HepG2 (cell line): ENCODE results near the gene LRR1. TPM values are rescaled to one million over a fixed set of nuclear protein-coding genes. Genes with fewer than 3 reads are reported as not detected.

Experiments used
- ASH2L ChIP-seq: fragments of 300-600, 200-600 bp; sonication (generic); IDR thresholded peaks from 2 replicates; pipeline ENCODE4 v1.7.0; 2017; ENCODE audit warnings: low read depth, mild to moderate bottlenecking, moderate library complexity, mixed read lengths, low read length; ENCODE audit not compliant: insufficient read length
- CBX5 ChIP-seq: sonication (generic); formaldehyde crosslinking; IDR thresholded peaks from 2 replicates; pipeline ENCODE4 v1.4.0; 2020; ENCODE audit warnings: missing genetic modification reagents, borderline replicate concordance
- FOXK2 ChIP-seq: fragments of 450-650 bp; IDR thresholded peaks from 2 replicates; pipeline ENCODE4 v1.6.1; 2016
- FOXM1 ChIP-seq: sonication (generic); formaldehyde crosslinking; IDR thresholded peaks from 2 replicates; pipeline ENCODE4 v1.5.0; 2020; ENCODE audit warnings: missing genetic modification reagents
- KLF15 ChIP-seq: sonication (generic); formaldehyde crosslinking; IDR thresholded peaks from 2 replicates; pipeline ENCODE4 v1.8.1; 2023; ENCODE audit warnings: borderline replicate concordance, mild to moderate bottlenecking, inconsistent platforms, missing genetic modification reagents, mixed read lengths
- PPARG ChIP-seq: conservative IDR thresholded peaks from 2 replicates; pipeline ENCODE4 v1.6.1; 2016; ENCODE audit warnings: missing biosample characterization, missing genetic modification reagents
- RARA ChIP-seq: IDR thresholded peaks from 2 replicates; pipeline ENCODE4 v1.6.1; 2016; ENCODE audit warnings: missing genetic modification reagents, missing compliant biosample characterization
- SNAPC2 ChIP-seq: sonication (generic); formaldehyde crosslinking; IDR thresholded peaks from 2 replicates; pipeline ENCODE4 v1.8.1; 2022; ENCODE audit warnings: mild to moderate bottlenecking, missing genetic modification reagents
- ZC3H13 ChIP-seq: sonication (generic); formaldehyde crosslinking; IDR thresholded peaks from 2 replicates; pipeline ENCODE4 v1.8.1; 2023; ENCODE audit warnings: mild to moderate bottlenecking, missing genetic modification reagents, moderate library complexity
- ZMAT3 ChIP-seq: sonication (generic); formaldehyde crosslinking; conservative IDR thresholded peaks from 2 replicates; pipeline ENCODE4 v1.7.0; 2021; ENCODE audit warnings: missing genetic modification reagents
- ZNF136 ChIP-seq: sonication (generic); formaldehyde crosslinking; IDR thresholded peaks from 2 replicates; pipeline ENCODE4 v1.8.1; 2022; ENCODE audit warnings: low read depth, mild to moderate bottlenecking, moderate library complexity, missing genetic modification reagents
- ZNF160 ChIP-seq: sonication (generic); formaldehyde crosslinking; IDR thresholded peaks from 2 replicates; pipeline ENCODE4 v1.8.0; 2022; ENCODE audit warnings: mild to moderate bottlenecking, inconsistent platforms, missing genetic modification reagents
- ZNF644 ChIP-seq: IDR thresholded peaks from 2 replicates; pipeline ENCODE4 v1.6.1; 2016; ENCODE audit warnings: low read depth
- ZNF776 ChIP-seq: sonication (generic); formaldehyde crosslinking; IDR thresholded peaks from 2 replicates; pipeline ENCODE4 v1.4.0; 2020; ENCODE audit warnings: mild to moderate bottlenecking, missing genetic modification reagents
- ZNF777 ChIP-seq: sonication (generic); formaldehyde crosslinking; IDR thresholded peaks from 2 replicates; pipeline ENCODE4 v1.4.0; 2020; ENCODE audit warnings: missing genetic modification reagents
- ZSCAN20 ChIP-seq: sonication (generic); formaldehyde crosslinking; IDR thresholded peaks from 2 replicates; pipeline ENCODE4 v1.4.0; 2020; ENCODE audit warnings: missing genetic modification reagents, mild to moderate bottlenecking, borderline replicate concordance
- polyA plus RNA-seq, 8 experiments: library from polyadenylated mRNA; depleted of rRNA in 3 of 8; stranded (reverse) in 7 of 8; unstranded in 1 of 8; fragments of >200 nt; fragmentation: Illumina TruSeq in 4 of 8; extraction: Trizol in 4 of 8; gene quantifications; 2 replicates each; pipeline versions ENCODE4 v1.2.1 to v1.2.3, GENCODE V29; 2011 to 2016; ENCODE audit warnings: low read depth in 4 of 8, missing spikeins in 1 of 8, mixed read lengths in 1 of 8; ENCODE audit not compliant: insufficient read depth in 1 of 8
- total RNA-seq, 5 experiments: library from RNA; depleted of rRNA; stranded (reverse); fragments of >200 nt; fragmentation: Illumina TruSeq; extraction: Trizol; gene quantifications; 2 replicates each; pipeline ENCODE4 v1.2.3, GENCODE V29; 2016; ENCODE audit warnings: low read depth in 1 of 5
- TF ChIP-seq, protein P1 (sequence below): sonication (generic); formaldehyde crosslinking; IDR thresholded peaks from 2 replicates; pipeline ENCODE4 v1.5.0; 2020; ENCODE audit warnings: mild to moderate bottlenecking, low read depth, missing genetic modification reagents, borderline replicate concordance
- TF ChIP-seq, protein P2 (sequence below): sonication (generic); formaldehyde crosslinking; conservative IDR thresholded peaks from 2 replicates; pipeline ENCODE4 v1.4.0; 2020; ENCODE audit warnings: missing genetic modification reagents
- TF ChIP-seq, protein P3 (sequence below): sonication (generic); formaldehyde crosslinking; IDR thresholded peaks from 2 replicates; pipeline ENCODE4 v1.4.0; 2020; ENCODE audit warnings: missing genetic modification reagents, borderline replicate concordance
- TF ChIP-seq, protein P4 (sequence below): sonication (generic); formaldehyde crosslinking; IDR thresholded peaks from 2 replicates; pipeline ENCODE4 v1.4.0; 2020; ENCODE audit warnings: mild to moderate bottlenecking, missing genetic modification reagents
- TF ChIP-seq, protein P5 (sequence below): IDR thresholded peaks from 2 replicates; pipeline ENCODE4 v1.6.1; 2012; ENCODE audit warnings: inconsistent platforms
- TF ChIP-seq, protein P6 (sequence below): sonication (generic); formaldehyde crosslinking; IDR thresholded peaks from 2 replicates; pipeline ENCODE4 v1.5.0; 2020; ENCODE audit warnings: mild to moderate bottlenecking, missing genetic modification reagents

The LRR1 gene
- total and polyA plus RNA-seq, 2 of the 13 experiments (the other 11 are each of a cell fraction or from before 2014, with no cell fraction given) = 7.0 to 36.2 TPM

DNA sequence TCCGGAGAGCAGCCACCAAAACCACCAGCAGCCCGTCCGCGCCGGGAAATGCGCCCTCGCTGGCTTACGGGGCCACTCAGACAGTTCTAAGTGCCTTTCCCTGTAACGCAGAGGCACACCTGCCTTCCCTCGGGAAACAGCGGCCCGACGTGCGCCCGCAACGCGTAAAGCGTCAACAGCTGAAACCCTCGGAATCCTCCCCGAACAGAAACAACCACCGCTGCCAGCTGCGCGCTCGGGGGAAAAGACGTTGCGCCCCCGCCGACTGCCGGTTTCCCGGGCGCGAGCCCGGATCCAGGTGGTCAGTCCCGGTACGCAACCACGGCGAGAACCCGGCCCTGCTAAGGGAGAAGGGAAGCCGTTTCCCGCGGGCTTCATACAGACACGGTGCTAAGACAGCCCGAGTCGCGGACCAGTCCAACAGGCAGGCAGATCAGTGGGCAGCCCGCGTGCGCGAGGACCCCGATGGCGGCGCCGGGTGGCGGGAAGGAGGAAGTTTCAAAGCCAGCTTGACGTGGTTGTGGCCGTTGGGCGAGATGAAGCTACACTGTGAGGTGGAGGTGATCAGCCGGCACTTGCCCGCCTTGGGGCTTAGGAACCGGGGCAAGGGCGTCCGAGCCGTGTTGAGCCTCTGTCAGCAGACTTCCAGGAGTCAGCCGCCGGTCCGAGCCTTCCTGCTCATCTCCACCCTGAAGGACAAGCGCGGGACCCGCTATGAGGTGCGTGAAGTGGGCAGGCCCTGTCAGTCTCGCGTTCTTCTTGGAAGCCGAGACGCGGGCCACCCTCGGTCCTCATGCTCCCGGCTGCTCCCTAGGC is at the start of gene LRR1 (continued):
- TF ChIP-seq RARA (CRISPR knock-in tag) (no peak), ZNF160 (CRISPR knock-in tag) (peak; percentile 67), ZNF776 (CRISPR knock-in tag) (peak; percentile 93), PPARG (CRISPR knock-in tag) (peak; percentile 49), SNAPC2 (CRISPR knock-in tag) (no peak; the same call in 1 of the 2 replicates), CBX5 (CRISPR knock-in tag) (peak; percentile 79; the same call in 1 of the 2 replicates), ZSCAN20 (CRISPR knock-in tag) (no peak), ZC3H13 (peak; percentile 94), ASH2L (peak; percentile 97), ZNF644 (CRISPR knock-in tag) (no peak), ZNF136 (CRISPR knock-in tag) (peak; percentile 71; the same call in 1 of the 2 replicates), FOXM1 (CRISPR knock-in tag) (peak; percentile 83; the same call in 1 of the 2 replicates), ZMAT3 (peak; percentile 73; the same call in 1 of the 2 replicates), KLF15 (CRISPR knock-in tag) (peak; percentile 40; the same call in 1 of the 2 replicates), ZNF777 (CRISPR knock-in tag) (peak; percentile 100), FOXK2 (peak; percentile 25; the same call in 1 of the 2 replicates)
- TF ChIP-seq, protein P1, sequence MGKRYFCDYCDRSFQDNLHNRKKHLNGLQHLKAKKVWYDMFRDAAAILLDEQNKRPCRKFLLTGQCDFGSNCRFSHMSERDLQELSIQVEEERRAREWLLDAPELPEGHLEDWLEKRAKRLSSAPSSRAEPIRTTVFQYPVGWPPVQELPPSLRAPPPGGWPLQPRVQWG (CRISPR knock-in tag) = no peak
- TF ChIP-seq, protein P2, sequence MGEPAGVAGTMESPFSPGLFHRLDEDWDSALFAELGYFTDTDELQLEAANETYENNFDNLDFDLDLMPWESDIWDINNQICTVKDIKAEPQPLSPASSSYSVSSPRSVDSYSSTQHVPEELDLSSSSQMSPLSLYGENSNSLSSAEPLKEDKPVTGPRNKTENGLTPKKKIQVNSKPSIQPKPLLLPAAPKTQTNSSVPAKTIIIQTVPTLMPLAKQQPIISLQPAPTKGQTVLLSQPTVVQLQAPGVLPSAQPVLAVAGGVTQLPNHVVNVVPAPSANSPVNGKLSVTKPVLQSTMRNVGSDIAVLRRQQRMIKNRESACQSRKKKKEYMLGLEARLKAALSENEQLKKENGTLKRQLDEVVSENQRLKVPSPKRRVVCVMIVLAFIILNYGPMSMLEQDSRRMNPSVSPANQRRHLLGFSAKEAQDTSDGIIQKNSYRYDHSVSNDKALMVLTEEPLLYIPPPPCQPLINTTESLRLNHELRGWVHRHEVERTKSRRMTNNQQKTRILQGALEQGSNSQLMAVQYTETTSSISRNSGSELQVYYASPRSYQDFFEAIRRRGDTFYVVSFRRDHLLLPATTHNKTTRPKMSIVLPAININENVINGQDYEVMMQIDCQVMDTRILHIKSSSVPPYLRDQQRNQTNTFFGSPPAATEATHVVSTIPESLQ (CRISPR knock-in tag) = 0 out of 2 replicates have a peak, but pooled peaks have one; percentile 39
- TF ChIP-seq, protein P3, sequence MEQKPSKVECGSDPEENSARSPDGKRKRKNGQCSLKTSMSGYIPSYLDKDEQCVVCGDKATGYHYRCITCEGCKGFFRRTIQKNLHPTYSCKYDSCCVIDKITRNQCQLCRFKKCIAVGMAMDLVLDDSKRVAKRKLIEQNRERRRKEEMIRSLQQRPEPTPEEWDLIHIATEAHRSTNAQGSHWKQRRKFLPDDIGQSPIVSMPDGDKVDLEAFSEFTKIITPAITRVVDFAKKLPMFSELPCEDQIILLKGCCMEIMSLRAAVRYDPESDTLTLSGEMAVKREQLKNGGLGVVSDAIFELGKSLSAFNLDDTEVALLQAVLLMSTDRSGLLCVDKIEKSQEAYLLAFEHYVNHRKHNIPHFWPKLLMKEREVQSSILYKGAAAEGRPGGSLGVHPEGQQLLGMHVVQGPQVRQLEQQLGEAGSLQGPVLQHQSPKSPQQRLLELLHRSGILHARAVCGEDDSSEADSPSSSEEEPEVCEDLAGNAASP (CRISPR knock-in tag) = no peak
- TF ChIP-seq, protein P4, sequence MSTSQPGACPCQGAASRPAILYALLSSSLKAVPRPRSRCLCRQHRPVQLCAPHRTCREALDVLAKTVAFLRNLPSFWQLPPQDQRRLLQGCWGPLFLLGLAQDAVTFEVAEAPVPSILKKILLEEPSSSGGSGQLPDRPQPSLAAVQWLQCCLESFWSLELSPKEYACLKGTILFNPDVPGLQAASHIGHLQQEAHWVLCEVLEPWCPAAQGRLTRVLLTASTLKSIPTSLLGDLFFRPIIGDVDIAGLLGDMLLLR (CRISPR knock-in tag) = no peak; the same call in 1 of the 2 replicates
- TF ChIP-seq, protein P5, sequence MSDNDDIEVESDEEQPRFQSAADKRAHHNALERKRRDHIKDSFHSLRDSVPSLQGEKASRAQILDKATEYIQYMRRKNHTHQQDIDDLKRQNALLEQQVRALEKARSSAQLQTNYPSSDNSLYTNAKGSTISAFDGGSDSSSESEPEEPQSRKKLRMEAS = peak; percentile 82
- TF ChIP-seq, protein P6, sequence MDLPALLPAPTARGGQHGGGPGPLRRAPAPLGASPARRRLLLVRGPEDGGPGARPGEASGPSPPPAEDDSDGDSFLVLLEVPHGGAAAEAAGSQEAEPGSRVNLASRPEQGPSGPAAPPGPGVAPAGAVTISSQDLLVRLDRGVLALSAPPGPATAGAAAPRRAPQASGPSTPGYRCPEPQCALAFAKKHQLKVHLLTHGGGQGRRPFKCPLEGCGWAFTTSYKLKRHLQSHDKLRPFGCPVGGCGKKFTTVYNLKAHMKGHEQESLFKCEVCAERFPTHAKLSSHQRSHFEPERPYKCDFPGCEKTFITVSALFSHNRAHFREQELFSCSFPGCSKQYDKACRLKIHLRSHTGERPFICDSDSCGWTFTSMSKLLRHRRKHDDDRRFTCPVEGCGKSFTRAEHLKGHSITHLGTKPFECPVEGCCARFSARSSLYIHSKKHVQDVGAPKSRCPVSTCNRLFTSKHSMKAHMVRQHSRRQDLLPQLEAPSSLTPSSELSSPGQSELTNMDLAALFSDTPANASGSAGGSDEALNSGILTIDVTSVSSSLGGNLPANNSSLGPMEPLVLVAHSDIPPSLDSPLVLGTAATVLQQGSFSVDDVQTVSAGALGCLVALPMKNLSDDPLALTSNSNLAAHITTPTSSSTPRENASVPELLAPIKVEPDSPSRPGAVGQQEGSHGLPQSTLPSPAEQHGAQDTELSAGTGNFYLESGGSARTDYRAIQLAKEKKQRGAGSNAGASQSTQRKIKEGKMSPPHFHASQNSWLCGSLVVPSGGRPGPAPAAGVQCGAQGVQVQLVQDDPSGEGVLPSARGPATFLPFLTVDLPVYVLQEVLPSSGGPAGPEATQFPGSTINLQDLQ (CRISPR knock-in tag) = peak; percentile 81; the same call in 1 of the 2 replicates
